Gastroesophageal sphincter (tissue), 3 donors: Measurements from ENCODE around the gene ADH4.
"Not testable (repeated sequence)": the region's sequence is repeated elsewhere in the genome, so short reads cannot be mapped to it uniquely, and the experiment has no call there.

ENCODE experiments used
- EP300 ChIP-seq: sonication (generic); formaldehyde crosslinking; IDR thresholded peaks from one replicate; pipeline ENCODE4 v1.6.1; 2017; ENCODE audit warnings: antibody characterized with exemption, mild to moderate bottlenecking
- POLR2A ChIP-seq, 2 donors: fragments of 450-650 bp; IDR thresholded peaks; one replicate each; pipeline ENCODE4 v1.6.1; 2017; ENCODE audit warnings: antibody characterized with exemption in 2 of 2, mild to moderate bottlenecking in 2 of 2, moderate library complexity in 1 of 2
- POLR2AphosphoS5 ChIP-seq: sonication (generic); formaldehyde crosslinking; IDR thresholded peaks from one replicate; pipeline ENCODE4 v1.6.1; 2017; ENCODE audit warnings: antibody characterized with exemption
- TF ChIP-seq, protein P1 (sequence below), 4 experiments: fragments of 200-600 bp in 2 of 4; fragments of 450-650 bp in 2 of 4; sonication (generic) in 1 of 4; IDR thresholded peaks; one replicate each; pipeline ENCODE4 v1.5.1; 2017 to 2019; ENCODE audit warnings: antibody characterized with exemption in 4 of 4, mild to moderate bottlenecking in 2 of 4, moderate library complexity in 2 of 4

- TF ChIP-seq POLR2A (IDR thresholded peaks at IDR 0.05); POLR2AphosphoS5; EP300: not testable (repeated sequence)
- TF ChIP-seq, protein P1, sequence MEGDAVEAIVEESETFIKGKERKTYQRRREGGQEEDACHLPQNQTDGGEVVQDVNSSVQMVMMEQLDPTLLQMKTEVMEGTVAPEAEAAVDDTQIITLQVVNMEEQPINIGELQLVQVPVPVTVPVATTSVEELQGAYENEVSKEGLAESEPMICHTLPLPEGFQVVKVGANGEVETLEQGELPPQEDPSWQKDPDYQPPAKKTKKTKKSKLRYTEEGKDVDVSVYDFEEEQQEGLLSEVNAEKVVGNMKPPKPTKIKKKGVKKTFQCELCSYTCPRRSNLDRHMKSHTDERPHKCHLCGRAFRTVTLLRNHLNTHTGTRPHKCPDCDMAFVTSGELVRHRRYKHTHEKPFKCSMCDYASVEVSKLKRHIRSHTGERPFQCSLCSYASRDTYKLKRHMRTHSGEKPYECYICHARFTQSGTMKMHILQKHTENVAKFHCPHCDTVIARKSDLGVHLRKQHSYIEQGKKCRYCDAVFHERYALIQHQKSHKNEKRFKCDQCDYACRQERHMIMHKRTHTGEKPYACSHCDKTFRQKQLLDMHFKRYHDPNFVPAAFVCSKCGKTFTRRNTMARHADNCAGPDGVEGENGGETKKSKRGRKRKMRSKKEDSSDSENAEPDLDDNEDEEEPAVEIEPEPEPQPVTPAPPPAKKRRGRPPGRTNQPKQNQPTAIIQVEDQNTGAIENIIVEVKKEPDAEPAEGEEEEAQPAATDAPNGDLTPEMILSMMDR (IDR thresholded peaks at IDR 0.05), result not testable (repeated sequence)
Observed at GRCh38 chr4:99189900-99190299, 45.8 kb upstream of the ADH4 start.
